Measurements from ENCODE around the gene DNA2. TPM values are rescaled to one million over a fixed set of nuclear protein-coding genes. Genes with fewer than 3 reads are reported as not detected.
A peak's percentile ranks its signal among the peaks of the same experiment; 100 is the strongest.
"Not testable (repeated sequence)": the region's sequence is repeated elsewhere in the genome, so short reads cannot be mapped to it uniquely, and the experiment has no call there.

The DNA2 gene, protein sequence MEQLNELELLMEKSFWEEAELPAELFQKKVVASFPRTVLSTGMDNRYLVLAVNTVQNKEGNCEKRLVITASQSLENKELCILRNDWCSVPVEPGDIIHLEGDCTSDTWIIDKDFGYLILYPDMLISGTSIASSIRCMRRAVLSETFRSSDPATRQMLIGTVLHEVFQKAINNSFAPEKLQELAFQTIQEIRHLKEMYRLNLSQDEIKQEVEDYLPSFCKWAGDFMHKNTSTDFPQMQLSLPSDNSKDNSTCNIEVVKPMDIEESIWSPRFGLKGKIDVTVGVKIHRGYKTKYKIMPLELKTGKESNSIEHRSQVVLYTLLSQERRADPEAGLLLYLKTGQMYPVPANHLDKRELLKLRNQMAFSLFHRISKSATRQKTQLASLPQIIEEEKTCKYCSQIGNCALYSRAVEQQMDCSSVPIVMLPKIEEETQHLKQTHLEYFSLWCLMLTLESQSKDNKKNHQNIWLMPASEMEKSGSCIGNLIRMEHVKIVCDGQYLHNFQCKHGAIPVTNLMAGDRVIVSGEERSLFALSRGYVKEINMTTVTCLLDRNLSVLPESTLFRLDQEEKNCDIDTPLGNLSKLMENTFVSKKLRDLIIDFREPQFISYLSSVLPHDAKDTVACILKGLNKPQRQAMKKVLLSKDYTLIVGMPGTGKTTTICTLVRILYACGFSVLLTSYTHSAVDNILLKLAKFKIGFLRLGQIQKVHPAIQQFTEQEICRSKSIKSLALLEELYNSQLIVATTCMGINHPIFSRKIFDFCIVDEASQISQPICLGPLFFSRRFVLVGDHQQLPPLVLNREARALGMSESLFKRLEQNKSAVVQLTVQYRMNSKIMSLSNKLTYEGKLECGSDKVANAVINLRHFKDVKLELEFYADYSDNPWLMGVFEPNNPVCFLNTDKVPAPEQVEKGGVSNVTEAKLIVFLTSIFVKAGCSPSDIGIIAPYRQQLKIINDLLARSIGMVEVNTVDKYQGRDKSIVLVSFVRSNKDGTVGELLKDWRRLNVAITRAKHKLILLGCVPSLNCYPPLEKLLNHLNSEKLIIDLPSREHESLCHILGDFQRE
- 11.9 and 23.2 TPM in 2 replicates for total RNA-seq (2014; rRNA removed; shearing (Covaris generic))

DNA sequence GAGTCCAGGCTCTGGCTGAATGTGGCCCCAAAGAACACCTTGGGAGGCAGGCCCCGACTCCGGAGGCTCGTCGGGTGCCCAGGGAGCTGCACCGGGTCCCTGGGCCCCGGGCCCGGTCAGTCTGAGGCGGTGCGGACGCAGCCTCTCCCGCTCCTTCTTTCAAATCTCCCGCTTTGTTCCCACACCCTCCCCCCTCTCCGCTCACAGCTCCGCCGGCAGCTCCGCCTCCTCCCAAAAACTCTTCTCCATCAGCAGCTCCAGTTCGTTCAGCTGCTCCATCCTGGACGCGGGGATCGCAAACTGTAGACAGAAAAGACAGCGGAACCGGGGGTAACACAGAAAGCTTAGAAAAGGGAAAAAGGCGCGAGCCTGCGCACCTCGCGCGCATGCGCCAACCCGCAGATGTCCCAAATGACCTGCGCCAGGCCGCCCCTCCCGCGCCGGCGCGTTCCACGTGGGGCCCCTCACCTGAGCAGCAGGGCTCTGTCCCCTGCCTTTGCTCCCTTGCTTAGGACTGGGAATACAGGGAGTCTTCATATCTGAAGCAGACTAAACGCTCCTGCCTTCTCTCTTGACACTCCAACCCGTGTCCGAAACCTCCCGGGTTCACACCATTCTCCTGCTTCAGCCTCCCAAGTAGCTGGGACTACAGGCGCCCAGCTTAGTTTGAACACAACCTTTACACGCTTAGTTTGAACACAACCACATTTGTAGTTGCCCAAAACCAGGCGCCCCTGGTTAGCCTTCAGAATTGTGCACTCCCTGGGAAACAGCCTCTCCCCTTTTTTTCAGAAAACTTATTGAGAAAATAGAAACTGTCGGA lies at the start of gene DNA2:
DNA2 (minus strand) TSS at position 388 of the 823 bp plus-strand sequence; CDS start at position 279, 109 bp downstream.
- DNase-seq (ENCODE audit: low read depth), result peak; percentile 80

DNA sequence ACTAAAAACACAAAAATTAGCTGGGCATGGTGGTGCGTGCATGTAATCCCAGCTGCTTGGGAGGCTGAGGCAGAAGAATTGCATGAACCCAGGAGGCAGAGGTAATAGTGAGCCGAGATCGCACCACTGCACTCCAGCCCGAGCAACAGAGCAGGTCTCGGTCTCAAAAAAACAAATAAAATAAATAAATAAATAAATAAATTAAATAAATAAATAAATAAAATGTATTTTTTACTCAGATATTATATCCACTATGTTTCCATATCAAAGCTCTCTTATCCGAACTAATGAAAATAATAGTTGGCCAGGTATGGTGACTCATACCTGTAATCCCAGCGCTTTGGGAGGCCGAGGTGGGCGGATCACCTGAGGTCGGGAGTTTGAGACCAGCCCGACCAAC lies 46.8 kb upstream of the DNA2 start:
- DNase-seq (ENCODE audit: low read depth), result not testable (repeated sequence)

DNA sequence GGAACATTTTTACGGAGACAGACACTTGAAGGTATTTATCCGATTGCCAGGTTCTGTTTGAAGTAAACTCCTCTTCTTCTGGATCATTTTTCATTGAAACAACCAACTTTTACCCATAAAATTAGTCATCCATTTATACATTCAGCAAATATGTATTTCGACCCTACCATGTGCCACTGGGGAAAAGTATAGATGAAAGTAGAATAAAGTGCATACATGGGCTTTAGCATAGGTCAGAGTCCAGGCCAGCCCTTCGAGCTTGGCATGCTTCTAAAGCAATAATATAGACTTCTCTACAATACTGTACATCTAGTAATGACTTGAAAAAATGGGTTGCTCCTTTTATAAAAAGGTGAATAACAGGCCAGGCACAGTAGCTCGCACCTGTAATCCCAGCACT lies 45.4 kb upstream of the DNA2 start:
- DNase-seq (ENCODE audit: low read depth), result no peak

DNA sequence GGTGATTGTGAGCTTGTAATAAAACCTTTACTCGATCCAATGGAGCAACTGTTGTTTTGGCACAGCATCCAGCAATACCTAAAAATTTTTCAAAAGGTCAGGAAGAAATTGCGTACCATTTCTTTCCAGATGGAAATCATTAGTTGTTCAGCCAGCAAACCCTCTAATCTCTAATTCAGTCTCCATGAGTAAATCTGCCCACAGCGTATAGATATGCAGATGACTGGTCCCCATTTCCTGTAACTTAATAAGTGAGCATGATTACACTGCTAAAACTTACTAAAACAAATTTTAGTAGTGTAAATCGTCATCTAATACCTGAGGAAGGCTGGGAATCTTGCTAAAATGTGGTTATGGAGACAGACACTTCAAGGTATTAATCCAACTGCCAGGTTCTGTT lies 45.0 kb upstream of the DNA2 start:
- DNase-seq (ENCODE audit: low read depth), result no peak

DNA sequence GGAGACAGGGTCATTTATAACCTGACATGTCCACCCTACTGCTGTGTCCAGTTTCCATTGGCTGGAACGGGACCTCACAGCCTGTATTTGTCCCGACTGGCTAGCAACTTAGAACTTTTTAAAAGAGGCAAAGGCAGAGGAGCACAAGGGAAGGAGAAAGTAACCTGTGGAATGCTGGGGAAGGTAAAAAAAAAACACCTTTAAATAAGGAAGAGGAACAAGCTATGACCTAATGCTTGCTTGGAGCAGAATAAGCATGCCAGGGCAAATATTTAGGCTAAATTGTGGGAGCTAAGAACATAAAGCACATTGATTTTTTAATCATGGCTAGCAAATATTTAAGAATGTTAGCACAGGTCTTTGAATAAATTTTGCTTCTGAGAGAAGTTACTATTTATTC lies 44.4 kb upstream of the DNA2 start:
- not testable (repeated sequence) for DNase-seq (ENCODE audit: low read depth)

DNA sequence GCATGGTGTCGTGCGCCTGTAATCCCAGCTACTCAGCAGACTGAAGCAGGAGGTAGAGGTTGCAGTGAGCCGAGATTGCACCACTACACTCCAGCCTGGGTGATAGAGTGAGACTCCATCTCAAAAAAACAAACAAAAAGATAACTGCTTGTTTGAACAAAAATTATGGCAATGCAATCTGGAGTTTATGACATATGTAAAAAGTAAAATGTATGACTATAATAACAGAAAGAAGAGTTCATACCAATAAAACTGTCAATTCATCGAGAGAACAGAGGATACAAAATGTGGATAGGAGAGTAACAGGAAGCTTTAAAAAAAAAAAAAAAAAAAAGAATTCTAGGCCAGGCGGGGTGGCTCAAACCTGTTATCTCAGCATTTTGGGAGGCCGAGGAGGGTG lies 36.3 kb upstream of the DNA2 start:
- DNase-seq (ENCODE audit: low read depth), result no peak

DNA sequence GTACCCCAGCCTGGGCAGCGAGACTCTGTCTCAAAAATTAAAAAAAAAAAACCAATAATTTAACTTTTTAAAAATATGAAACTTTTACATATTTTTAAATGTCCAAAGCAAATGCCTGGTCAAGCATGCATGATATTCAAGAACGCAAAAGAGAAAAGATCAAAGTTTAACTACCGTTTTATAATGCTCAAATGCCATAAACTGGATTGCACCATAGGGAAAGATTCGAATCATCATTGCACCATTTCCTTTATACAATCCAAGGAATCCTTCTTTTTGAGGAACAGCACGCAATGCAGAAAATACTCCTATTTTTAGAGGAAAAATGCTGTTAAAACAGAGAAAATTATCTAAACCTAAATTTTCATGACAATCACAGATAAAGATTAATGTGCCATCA lies 34.6 kb upstream of the DNA2 start:
- DNase-seq (ENCODE audit: low read depth), result no peak

DNA sequence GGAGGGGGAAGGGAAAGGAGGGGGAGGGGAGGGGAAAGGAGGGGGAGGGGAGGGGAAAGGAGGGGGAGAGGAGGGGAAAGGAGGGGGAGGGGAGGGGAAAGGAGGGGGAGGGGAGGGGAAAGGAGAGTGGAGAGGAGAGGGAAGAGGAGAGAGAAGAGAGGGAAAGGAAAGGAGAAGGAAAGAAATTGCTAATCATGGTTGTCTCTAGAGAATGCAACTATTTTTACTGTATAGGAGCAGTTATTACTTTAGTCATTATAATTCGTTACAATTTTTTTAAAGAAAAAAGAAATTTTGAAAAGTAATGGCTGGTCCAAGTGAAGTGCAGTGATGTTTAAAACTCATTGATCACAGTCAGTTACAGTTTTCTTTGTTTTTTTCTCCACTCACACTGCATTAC lies 31.1 kb upstream of the DNA2 start:
- no peak for DNase-seq (ENCODE audit: low read depth)

DNA sequence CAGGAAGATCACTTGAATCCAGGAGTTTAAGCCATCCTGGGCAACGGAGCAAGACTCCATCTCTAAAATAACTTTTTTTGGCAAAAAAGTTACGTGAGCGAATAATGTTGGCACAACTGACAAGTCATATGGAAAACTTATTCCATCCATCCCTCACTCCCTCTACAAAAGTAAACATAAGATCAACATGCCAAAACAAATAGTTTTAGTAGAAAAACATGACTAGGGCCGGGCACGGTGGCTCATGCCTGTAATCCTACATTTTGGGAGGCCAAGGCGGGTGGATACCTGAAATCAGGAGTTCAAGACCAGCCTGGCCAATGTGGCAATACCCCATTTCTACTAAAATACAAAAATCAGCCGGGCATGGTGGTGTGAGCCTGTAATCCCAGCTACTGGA lies 29.9 kb upstream of the DNA2 start:
- no peak for DNase-seq (ENCODE audit: low read depth)

DNA sequence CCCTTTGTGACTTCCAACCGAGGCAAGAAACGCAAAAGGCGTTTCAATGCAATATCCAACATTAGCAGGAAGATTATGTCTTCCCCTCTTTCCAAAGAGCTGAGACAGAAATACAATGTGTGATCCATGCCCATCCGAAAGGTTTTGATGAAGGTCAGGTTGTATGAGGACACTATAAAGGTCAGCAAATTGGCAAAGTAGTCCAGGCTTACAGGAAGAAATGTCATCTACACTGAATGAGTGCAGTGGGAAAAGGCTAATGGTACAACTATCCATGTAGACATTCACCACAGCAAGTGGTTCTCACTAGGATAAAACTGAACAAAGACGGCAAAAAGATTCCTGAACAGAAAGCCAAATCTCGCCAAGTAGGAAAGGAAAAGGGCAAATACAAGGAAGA lies 27.8 kb upstream of the DNA2 start:
- no peak for DNase-seq (ENCODE audit: low read depth)

DNA sequence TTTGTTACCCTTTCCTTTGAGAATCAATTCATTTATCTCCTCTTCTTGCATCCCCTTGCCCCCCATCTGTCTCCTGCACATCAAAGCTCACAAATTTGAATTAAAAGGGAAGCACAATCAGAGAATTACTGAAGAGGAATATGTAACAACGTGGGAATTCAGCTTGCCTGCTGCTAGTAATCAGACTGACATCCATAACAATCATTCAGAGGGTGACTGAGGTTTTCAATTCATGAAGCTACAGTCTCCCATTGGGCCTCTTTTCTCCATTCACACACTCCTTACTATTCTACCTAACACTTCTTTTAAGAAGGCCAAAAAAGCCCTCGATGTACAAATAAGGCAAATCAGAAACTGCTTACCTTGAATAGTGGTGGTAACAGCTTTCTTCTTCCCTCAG lies 24.3 kb upstream of the DNA2 start:
- DNase-seq (ENCODE audit: low read depth), result no peak

DNA sequence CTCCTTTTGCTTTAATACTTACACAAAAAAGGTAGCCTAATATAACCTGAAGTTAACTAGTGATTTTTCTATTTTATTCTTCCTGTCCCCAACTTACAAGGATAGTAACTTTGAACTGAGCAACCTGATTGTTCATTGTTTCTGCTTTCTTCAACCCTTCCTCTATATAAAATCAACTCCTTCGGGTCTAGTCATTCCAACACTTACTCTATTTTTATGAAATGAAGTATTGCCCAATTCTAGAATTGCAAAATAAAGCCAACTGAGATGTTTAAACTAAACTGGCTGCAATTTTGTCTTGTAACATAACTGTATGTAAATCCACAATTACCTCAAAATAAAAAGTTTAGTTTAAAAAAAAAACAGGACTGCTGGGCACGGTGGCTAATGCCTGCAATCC lies 20.3 kb upstream of the DNA2 start:
- DNase-seq (ENCODE audit: low read depth), result no peak

DNA sequence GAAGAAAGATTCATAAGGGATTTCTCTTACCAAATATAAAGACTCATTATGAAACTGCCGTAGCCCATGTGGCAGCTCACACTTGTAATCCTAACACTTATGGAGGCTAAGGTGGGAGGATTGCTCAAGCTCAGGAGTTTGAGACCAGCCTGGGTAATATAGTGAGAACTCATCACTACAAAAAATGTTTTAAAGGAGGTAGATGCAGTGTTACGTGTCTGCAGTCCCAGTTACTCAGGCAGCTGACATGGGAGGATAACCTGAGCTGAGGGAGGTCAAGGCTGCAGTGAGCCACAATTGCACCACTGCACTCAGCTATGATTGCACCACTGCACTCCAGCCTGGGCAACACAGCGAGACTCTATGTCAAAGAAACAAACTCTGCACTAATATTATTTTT lies 18.1 kb upstream of the DNA2 start:
- no peak for DNase-seq (ENCODE audit: low read depth)

DNA sequence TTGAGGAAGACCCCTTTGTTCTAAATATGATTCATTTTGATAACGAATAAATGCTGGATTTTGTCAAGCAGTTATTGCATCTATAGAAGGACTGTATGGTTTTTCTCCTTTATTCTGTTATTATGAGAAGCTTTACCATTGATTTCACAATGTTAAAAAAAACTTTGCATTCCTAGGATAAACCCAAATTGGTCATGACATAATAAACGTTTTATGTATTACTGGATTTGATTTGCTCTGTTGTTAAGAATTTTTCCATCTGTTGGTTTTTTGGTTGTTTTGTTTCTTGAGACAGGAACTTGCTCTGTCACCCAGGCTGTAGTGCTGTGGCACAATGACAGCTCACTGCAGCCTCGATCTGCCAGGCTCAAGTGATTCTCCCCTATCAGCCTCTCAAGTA lies 2.2 kb upstream of the DNA2 start:
- DNase-seq (ENCODE audit: low read depth), result no peak

DNA sequence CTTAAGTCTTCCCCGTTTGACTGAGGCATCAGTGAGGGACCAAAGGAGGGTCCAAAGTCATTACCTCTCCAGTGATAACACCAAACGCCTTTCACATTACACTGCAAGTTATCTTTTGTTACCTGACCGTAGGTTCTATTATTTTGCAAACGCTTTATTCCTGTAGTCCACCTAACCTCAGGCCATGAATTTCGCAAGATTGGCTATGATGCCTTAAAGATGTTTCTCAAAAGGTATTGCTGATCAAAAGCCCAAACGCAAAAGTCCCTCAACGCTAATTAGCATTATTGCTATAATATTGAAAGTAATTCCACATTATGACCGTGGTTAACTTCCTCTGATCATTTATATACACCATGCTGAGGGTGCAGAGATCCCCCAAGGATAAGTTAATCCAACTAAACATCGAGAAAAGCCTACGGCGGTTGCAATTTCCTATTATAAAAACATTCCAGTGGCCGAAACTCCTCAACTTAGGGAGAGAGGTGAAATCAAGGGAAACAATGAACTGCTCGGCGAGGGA lies 649 bp downstream of the DNA2 start:
- DNase-seq (ENCODE audit: low read depth), result no peak

DNA sequence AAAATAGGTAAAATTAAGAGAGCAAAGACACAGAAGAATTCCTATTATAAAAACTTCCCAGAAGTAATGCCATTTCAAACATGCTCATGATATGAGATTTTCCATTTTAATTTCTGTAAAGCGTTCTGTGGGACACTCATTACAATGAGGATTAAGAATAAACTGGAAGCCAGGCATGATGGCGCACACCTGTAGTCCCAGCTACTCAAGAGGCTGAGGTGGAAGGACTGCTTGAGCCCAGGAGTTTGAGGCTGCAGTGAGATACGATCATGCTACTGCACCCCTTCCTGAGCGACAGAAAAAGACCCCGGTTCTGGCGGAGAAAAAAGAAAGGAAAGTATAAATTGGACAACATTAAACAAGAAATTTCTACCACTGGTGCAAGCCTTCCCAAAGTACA lies 1.5 kb downstream of the DNA2 start:
- no peak for DNase-seq (ENCODE audit: low read depth)

DNA sequence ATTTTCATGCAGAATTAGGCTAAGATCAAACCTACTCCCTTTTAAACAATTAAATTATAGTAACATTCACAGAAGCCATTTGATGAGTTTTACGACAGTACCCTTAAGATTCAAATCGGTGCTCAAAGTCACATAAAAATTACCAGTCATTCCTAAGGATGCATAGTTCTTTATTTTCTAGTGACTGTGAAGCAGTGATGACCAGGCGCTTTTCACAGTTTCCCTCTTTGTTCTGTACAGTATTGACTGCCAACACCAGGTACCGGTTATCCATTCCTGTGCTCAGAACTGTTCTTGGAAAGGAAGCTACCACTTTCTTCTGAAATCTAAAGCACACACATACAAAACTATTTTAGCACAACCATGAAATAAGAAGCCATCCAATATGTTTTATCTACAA lies 1.9 kb downstream of the DNA2 start:
- DNase-seq (ENCODE audit: low read depth), result no peak

DNA sequence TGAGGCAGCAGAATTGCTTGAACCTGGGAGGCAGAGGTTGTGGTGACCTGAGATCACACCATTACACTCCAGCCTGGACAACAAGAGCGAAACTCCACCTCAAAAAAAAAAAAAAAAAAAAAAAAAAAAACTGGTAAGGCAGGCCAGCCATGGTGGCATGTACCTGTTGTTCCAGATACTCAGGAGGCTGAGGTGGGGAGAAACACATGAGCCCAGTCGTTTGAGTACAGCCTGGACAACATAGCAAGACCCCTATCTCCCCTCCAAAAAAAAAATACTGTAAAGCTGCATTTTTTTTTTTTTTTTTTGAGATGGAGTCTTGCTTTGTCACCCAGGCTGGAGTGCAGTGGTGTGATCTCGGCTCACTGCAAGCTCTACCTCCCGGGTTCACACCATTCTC lies 7.0 kb downstream of the DNA2 start:
- DNase-seq (ENCODE audit: low read depth), result not testable (repeated sequence)

DNA sequence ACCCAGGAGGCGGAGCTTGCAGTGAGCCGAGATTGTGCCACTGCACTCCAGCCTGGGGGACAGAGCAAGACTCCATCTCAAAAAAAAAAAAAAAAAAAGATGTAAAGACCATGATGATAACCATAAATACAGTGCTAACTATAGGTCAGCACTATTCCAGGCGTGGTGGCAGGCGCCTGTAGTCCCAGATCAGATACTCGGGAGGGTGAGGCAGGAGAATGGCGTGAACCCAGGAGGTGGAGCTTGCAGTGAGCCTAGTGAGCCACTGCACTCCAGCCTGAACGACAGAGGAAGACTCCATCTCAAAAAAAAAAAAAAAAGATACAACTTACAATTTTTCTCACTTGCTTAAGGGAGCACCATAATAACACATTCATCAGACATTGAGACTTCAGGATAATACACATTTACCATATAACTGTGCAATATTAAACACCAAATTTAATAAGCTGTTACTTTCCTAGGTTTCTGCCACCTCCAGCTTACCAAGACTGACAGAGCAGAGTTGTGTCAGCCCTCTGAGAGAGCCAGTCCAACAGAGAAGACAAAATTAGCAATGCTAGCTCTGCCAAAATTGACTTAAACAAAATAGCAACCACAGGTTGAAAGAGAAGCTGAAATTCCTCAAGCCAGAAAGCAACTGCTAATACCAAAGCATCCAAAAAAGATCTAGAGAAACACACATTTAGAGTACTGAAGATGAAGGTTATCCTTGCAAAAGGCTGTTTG lies 8.2 kb downstream of the DNA2 start:
- DNase-seq (ENCODE audit: low read depth), result no peak

DNA sequence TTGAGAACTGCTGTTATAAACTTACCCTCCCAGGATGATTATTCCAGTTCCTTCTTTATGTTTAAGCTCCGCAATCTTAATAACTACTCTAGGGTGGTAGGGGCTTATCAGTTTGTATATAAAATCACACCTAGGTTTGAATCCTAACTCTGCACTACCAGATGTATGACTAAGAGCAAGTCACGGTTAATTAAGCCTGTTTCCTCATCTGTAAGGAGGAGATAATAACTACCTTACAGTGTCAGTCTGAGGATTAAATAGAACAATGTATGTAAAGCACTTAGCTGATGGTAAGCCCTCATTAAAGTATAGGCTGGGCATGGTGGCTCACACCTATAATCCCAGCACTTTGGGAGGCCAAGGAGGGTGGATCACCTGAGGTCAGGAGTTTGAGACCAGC lies 9.2 kb downstream of the DNA2 start:
- no peak for DNase-seq (ENCODE audit: low read depth)

DNA sequence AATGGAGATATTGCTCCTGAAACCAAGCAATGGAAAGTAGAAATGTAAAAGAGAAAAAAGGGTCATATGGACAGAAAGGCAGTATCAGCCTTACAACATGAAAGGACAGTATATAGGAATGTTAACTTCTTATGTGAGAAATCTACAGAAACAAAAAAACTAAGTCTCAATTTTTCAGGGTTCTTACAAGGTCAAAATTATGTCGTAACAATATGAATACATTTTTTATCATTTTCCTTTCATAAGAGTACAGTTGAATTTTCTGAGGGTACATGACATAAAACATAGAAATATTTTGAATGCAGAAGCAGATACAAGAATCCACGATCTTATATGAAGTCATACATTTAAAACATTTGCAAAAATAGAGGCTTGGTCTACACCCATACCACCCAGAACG lies 10.7 kb downstream of the DNA2 start:
- no peak for DNase-seq (ENCODE audit: low read depth)
